GM10248 (cell line): ENCODE measurements around the gene NAT16.

Source experiments
- CTCF ChIA-PET: fragments of 300-600 bp; sonication (Branson Sonifier 250); formaldehyde crosslinking; extraction: SDS; loops from one replicate; lab custom pipeline; 2021; ENCODE audit warnings: antibody characterized with exemption; lab: Yijun Ruan, JAX
- POLR2A ChIA-PET: fragments of 350-650 bp; sonication (Branson Sonifier 250); formaldehyde crosslinking; extraction: SDS; loops from one replicate; lab custom pipeline; 2020; ENCODE audit warnings: antibody characterized with exemption; lab: Yijun Ruan, JAX
- DNase-seq: peaks from one replicate; pipeline ENCODE4 v3.0.0; 2012; ENCODE audit errors: extremely low spot score
- TF ChIP-seq, protein P1 (sequence below): IDR thresholded peaks from 2 replicates; pipeline ENCODE4 v1.5.1; 2012; ENCODE audit warnings: mild to moderate bottlenecking, low read depth; ENCODE audit errors: extremely low read depth, missing control alignments, control extremely low read depth

The NAT16 gene

DNA sequence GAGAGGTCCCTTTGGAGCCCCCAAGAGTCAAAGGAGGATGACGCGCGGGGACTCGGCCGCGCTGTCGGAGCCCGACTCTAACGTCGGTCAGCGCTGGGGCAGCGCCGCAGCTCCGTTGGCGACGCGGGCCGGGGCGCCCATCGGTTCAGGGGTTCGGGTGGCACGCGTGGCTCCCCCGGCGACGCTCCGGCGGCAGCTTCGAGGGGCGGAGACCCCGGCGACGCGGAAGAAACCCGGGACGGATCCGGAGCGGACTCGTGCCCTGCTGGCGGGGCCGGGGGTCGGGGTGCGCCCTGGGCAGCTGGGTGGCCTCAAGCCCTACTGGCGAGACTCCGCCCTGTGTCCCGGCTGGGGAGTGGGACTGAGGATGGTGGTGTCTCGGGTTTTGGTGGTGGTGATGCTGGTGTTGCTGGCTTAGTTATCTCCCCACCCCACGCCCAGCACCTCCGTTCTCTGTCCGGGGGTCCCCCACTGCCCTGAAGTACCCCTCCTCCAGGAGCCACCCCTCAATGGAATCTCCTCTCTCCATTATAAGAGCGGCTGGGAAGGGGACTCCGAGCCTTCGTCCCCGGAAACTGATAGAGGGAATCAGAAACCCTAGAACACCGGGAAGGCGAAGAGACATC, at the start of gene NAT16:
NAT16 (minus strand) TSS at position 164 of the 626 bp plus-strand sequence. CDS start 5,486 bp downstream, outside the sequence.
- DNase-seq, result no peak
- TF ChIP-seq, protein P1, sequence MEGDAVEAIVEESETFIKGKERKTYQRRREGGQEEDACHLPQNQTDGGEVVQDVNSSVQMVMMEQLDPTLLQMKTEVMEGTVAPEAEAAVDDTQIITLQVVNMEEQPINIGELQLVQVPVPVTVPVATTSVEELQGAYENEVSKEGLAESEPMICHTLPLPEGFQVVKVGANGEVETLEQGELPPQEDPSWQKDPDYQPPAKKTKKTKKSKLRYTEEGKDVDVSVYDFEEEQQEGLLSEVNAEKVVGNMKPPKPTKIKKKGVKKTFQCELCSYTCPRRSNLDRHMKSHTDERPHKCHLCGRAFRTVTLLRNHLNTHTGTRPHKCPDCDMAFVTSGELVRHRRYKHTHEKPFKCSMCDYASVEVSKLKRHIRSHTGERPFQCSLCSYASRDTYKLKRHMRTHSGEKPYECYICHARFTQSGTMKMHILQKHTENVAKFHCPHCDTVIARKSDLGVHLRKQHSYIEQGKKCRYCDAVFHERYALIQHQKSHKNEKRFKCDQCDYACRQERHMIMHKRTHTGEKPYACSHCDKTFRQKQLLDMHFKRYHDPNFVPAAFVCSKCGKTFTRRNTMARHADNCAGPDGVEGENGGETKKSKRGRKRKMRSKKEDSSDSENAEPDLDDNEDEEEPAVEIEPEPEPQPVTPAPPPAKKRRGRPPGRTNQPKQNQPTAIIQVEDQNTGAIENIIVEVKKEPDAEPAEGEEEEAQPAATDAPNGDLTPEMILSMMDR, result no peak
- ChIA-PET POLR2A (no interaction called here), CTCF (interaction anchor here (0.9 to 1.6 kb wide), 2 partner anchors 12 kb away, joined by 5 to 7 read pairs; no protein-coding TSS in a partner anchor)

DNA sequence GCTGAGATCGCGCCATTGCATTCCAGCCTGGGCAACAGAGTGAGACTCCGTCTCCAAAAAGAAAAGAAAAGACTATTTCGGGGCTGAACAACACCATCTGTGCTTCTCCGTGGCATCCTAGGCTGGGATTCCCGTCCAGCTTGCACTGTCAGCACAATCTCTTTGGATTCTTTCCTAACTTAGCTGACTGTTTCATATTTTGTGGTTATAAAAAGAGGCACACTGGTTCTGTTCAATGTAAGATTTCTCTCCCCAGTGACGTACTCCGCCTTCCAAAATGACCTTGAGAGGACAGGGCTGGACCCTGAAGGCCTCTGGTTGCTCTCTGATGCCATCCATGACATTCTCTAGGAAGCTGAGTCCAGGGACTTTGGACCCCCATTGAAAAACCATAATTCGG, 46.6 kb upstream of the NAT16 start:
- CTCF ChIA-PET, result interaction anchor here (0.8 to 7.0 kb wide), 6 partner anchors 9 to 69 kb away, joined by 3 to 49 read pairs (median 3); partner anchors contain the start of genes FIS1, PLOD3 and ZNHIT1
- no peak for DNase-seq
- POLR2A ChIA-PET, result interaction anchor here (0.7 kb wide), 1 partner anchor 9 kb away, joined by 3 read pairs; the partner anchor contains the start of genes PLOD3 and ZNHIT1
- TF ChIP-seq, protein P1, result no peak

DNA sequence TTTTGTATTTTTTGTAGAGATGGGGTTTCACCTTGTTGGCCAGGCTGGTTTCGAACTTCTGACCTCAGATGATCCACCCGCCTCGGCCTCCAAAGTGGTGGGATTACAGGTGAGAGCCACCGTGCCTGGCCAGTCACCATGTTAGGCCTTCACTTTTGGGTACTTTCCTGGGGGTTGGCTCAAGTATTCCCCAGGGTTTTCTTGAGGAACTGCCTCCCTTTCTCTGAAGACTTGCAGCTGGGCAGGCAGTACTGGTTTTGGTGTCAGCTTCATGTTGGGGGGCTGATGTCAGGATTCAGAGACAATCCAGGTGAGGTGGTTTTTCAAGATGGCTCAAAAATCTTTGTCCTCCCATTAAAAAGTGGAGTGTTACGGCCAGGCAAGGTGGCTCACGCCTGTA, 45.6 kb upstream of the NAT16 start:
- POLR2A ChIA-PET, result no interaction called here
- CTCF ChIA-PET, result interaction anchor here (1.2 to 7.0 kb wide), 4 partner anchors 9 to 18 kb away, joined by 3 to 49 read pairs (median 4); partner anchors contain the start of genes FIS1 and PLOD3
- no peak for DNase-seq
- TF ChIP-seq, protein P1, result no peak

DNA sequence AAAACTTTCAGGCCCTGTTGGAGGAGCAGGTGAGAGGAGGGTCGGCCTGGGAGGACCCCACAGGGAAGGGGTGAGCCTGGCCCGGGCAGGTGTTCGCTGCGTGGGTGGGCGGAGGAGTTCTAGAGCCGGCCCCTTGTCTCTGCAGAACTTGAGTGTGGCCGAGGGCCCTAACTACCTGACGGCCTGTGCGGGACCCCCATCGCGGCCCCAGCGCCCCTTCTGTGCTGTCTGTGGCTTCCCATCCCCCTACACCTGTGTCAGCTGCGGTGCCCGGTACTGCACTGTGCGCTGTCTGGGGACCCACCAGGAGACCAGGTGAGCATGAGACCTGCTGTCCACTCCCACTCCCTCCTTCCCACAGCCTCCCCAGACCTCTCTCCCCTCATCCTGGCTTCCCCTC, 43.4 kb upstream of the NAT16 start:
- POLR2A ChIA-PET, result no interaction called here
- CTCF ChIA-PET, result interaction anchor here (1.0 to 1.9 kb wide), 2 partner anchors 21 to 50 kb away, joined by 4 to 10 read pairs; partner anchors contain the start of gene FIS1
- TF ChIP-seq, protein P1, result no peak
- DNase-seq, result no peak

DNA sequence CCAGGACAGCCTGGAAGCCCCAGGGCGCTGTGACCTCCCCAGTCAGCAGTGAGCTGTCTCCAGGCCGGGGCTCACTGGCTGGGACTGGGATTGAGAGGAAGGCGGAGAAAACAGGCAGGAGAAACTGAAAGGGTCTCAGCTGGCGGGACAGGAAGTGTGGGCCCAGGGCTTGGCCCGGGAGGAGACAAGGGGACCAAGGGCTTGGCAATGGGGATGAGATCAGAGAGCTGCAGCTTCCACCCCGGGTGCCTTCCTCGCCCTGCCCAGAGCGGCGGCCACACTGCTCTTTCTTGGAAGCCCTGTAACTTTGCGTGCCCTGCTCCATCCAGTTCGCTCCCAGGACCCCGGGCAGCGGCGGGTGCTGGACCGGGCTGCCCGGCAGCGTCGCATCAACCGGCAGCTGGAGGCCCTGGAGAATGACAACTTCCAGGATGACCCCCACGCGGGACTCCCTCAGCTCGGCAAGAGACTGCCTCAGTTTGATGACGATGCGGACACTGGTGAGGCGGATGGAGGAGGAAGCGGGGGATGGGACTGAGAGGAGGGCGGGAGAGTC, 42.3 kb upstream of the NAT16 start:
- DNase-seq, result no peak
- POLR2A ChIA-PET, result no interaction called here
- CTCF ChIA-PET, result interaction anchor here (1.0 to 1.9 kb wide), 5 partner anchors 16 to 78 kb away, joined by 3 to 10 read pairs (median 4); partner anchors contain the start of genes CLDN15 and FIS1
- TF ChIP-seq, protein P1, result no peak

DNA sequence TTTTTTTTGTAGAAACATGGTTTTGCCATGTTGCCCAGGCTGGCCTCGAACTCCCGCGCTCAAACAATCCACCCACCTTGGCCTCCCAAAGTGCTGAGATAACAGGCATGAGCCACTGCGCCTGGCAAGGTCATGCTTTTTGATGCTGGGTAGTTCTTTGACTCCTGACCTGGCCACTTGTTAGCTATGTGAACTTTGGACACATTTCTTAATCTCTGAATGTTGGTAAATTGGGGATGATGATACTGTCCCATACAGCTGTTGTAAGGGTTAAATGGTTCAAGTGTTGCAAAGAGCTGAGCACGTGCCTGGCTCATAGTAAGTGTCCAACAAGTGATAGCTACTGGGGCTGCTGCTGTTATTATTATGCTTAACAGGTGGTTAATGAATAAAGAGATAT, 40.2 kb upstream of the NAT16 start:
- no peak for DNase-seq
- TF ChIP-seq, protein P1, result no peak
- ChIA-PET POLR2A (no interaction called here), CTCF (interaction anchor here (0.8 to 5.7 kb wide), 5 partner anchors 9 to 143 kb away, joined by 3 to 68 read pairs (median 4); partner anchors contain the start of gene FIS1)
